Activated CD8-positive, alpha-beta T cell treated with anti-CD3 and anti-CD28 coated beads, Interleukin-2, amount 10 ng/mL, durations not matched to agents 7 days and 5 days (primary cell): ENCODE measurements around the gene USP3. TPM values are rescaled to one million over a fixed set of nuclear protein-coding genes. Genes with fewer than 3 reads are reported as not detected.
A peak's percentile ranks its signal among the peaks of the same experiment; 100 is the strongest.

Experiments
- ATAC-seq: fragments of 150-1000 bp; cut with Tn5 transposase; one replicate; pipeline ENCODE4 v1.10.0; 2021; ENCODE audit warnings: moderate library complexity
- CTCF ChIA-PET: fragments of 350-600 bp; sonication (Branson Sonifier 250); formaldehyde crosslinking; loops from one replicate; lab custom pipeline; 2021; ENCODE audit warnings: antibody characterized with exemption; lab: Charles Lee
- POLR2A ChIA-PET: fragments of 350-600 bp; sonication (Branson Sonifier 250); formaldehyde crosslinking; loops from one replicate; lab custom pipeline; 2021; ENCODE audit warnings: antibody characterized with exemption; lab: Charles Lee
- DNase-seq: peaks from one replicate; pipeline ENCODE4 v3.0.0-alpha.2; 2020
- H3K27ac Mint-ChIP-seq: one replicate; pipeline ENCODE4 v1.8.0; 2021; ENCODE audit warnings: mild to moderate bottlenecking, mixed read lengths
- H3K27me3 Mint-ChIP-seq: one replicate; pipeline ENCODE4 v1.8.0; 2021; ENCODE audit warnings: low read depth, mixed read lengths
- H3K36me3 Mint-ChIP-seq: one replicate; pipeline ENCODE4 v1.8.0; 2021; ENCODE audit warnings: low read depth, mixed read lengths
- H3K4me1 Mint-ChIP-seq: one replicate; pipeline ENCODE4 v1.8.0; 2021; ENCODE audit warnings: low read depth, mixed read lengths
- H3K4me3 Mint-ChIP-seq: one replicate; pipeline ENCODE4 v1.8.0; 2021; ENCODE audit warnings: mild to moderate bottlenecking, mixed read lengths
- H3K9me3 Mint-ChIP-seq: one replicate; pipeline ENCODE4 v1.8.0; 2022; ENCODE audit warnings: mixed read lengths; ENCODE audit not compliant: insufficient read depth
- total RNA-seq, 2 experiments: library from RNA; stranded (reverse); gene quantifications; one replicate each; pipeline ENCODE4 v1.2.3, GENCODE V29; 2021

The USP3 gene
- total RNA-seq, 2 experiments from 2014 or later = 48.3 to 49.1 TPM

- H3K27ac Mint-ChIP-seq = no peak overlapping the region
- DNase-seq (no peak), ATAC-seq (no peak)
- no peaks in the 10 kb centered on the region for H3K9me3 Mint-ChIP-seq
- CTCF ChIA-PET = interaction anchor here (0.5 kb wide), 1 partner anchor 461 kb away, joined by 3 read pairs; no protein-coding TSS in a partner anchor
- H3K27me3 Mint-ChIP-seq = no peaks in the 10 kb centered on the region
- H3K4me3 Mint-ChIP-seq = no peak overlapping the region
- no peaks in the 10 kb centered on the region for H3K4me1 Mint-ChIP-seq
- H3K36me3 Mint-ChIP-seq = peaks cover 40% of the 10 kb centered on the region
- POLR2A ChIA-PET = no interaction called here
These were observed 70.9 kb downstream of the USP3 start for GRCh38 chr15:63575312-63575711.

- Mint-ChIP-seq H3K9me3 (no peaks in the 10 kb centered on the region), H3K4me1 (no peaks in the 10 kb centered on the region), H3K36me3 (peaks cover 40% of the 10 kb centered on the region), H3K4me3 (no peak overlapping the region), H3K27me3 (no peaks in the 10 kb centered on the region), H3K27ac (no peak overlapping the region)
- ChIA-PET POLR2A (interaction anchor here (0.9 kb wide), 1 partner anchor 22 kb away, joined by 3 read pairs; no protein-coding TSS in a partner anchor), CTCF (interaction anchor here (0.7 kb wide), 1 partner anchor 33 kb away, joined by 3 read pairs; no protein-coding TSS in a partner anchor)
- ATAC-seq = no peak
- DNase-seq = no peak
These were observed 72.0 kb downstream of the USP3 start for GRCh38 chr15:63576441-63576840.

GRCh38 chr15:63582179-63582578 lies 77.8 kb downstream of the USP3 start:
- no peak overlapping the region for H3K4me3 Mint-ChIP-seq

GRCh38 chr15:63582718-63583426 lies 78.5 kb downstream of the USP3 start:
- ChIA-PET POLR2A (interaction anchor here (0.6 kb wide), 1 partner anchor 193 kb away, joined by 3 read pairs; no protein-coding TSS in a partner anchor), CTCF (interaction anchor here (1.0 kb wide), 2 partner anchors 12 to 95 kb away, joined by 3 read pairs; no protein-coding TSS in a partner anchor)
- DNase-seq (no peak), ATAC-seq (no peak)
- H3K4me3 Mint-ChIP-seq = no peak overlapping the region
- peaks cover 49% of the 10 kb centered on the region for H3K36me3 Mint-ChIP-seq
- H3K4me1 Mint-ChIP-seq = no peaks in the 10 kb centered on the region
- H3K27me3 Mint-ChIP-seq = no peaks in the 10 kb centered on the region
- peaks cover 8% of the 10 kb centered on the region for H3K9me3 Mint-ChIP-seq
- peak overlapping the region; percentile 2 for H3K27ac Mint-ChIP-seq

More at GRCh38 chr15:63582179-63582578, 77.8 kb downstream of the USP3 start:
- no peak overlapping the region for H3K27ac Mint-ChIP-seq
- H3K27me3 Mint-ChIP-seq = no peaks in the 10 kb centered on the region
- CTCF ChIA-PET = interaction anchor here (1.0 kb wide), 1 partner anchor 11 kb away, joined by 3 read pairs; no protein-coding TSS in a partner anchor
- no peak for DNase-seq
- no peak for ATAC-seq
- H3K9me3 Mint-ChIP-seq = peaks cover 8% of the 10 kb centered on the region
- POLR2A ChIA-PET = no interaction called here
- no peaks in the 10 kb centered on the region for H3K4me1 Mint-ChIP-seq
- H3K36me3 Mint-ChIP-seq = peaks cover 49% of the 10 kb centered on the region

- H3K27me3 Mint-ChIP-seq = no peaks in the 10 kb centered on the region
- H3K27ac Mint-ChIP-seq = no peak overlapping the region
- ChIA-PET POLR2A (no interaction called here), CTCF (interaction anchor here (1.5 kb wide), 1 partner anchor 9 kb away, joined by 7 read pairs; no protein-coding TSS in a partner anchor)
- peaks cover 8% of the 10 kb centered on the region for H3K9me3 Mint-ChIP-seq
- H3K4me1 Mint-ChIP-seq = peaks cover 8% of the 10 kb centered on the region
- DNase-seq (no peak), ATAC-seq (no peak)
- H3K36me3 Mint-ChIP-seq = peaks cover 71% of the 10 kb centered on the region
- H3K4me3 Mint-ChIP-seq = no peak overlapping the region
These were observed 82.4 kb downstream of the USP3 start for GRCh38 chr15:63586790-63587189.

- DNase-seq = no peak
- Mint-ChIP-seq H3K4me1 (peaks cover 14% of the 10 kb centered on the region), H3K27me3 (no peaks in the 10 kb centered on the region), H3K36me3 (peaks cover 74% of the 10 kb centered on the region), H3K9me3 (peaks cover 8% of the 10 kb centered on the region), H3K4me3 (no peak overlapping the region), H3K27ac (no peak overlapping the region)
- ChIA-PET POLR2A (no interaction called here), CTCF (no interaction called here)
- ATAC-seq = no peak
These were observed 83.1 kb downstream of the USP3 start for GRCh38 chr15:63587527-63587926.

- H3K4me3 Mint-ChIP-seq = no peak overlapping the region
- CTCF ChIA-PET = interaction anchor here (0.7 to 2.0 kb wide), 3 partner anchors 10 to 122 kb away, joined by 3 to 10 read pairs (median 4); no protein-coding TSS in a partner anchor
- POLR2A ChIA-PET = no interaction called here
- no peak overlapping the region for H3K27ac Mint-ChIP-seq
- H3K36me3 Mint-ChIP-seq = peaks cover 75% of the 10 kb centered on the region
- peaks cover 26% of the 10 kb centered on the region for H3K4me1 Mint-ChIP-seq
- H3K27me3 Mint-ChIP-seq = no peaks in the 10 kb centered on the region
- ATAC-seq = no peak
- H3K9me3 Mint-ChIP-seq = peaks cover 8% of the 10 kb centered on the region
- no peak for DNase-seq
These were observed 84.4 kb downstream of the USP3 start for GRCh38 chr15:63588826-63589225.

- Mint-ChIP-seq H3K36me3 (peaks cover 51% of the 10 kb centered on the region), H3K27me3 (no peaks in the 10 kb centered on the region), H3K9me3 (no peaks in the 10 kb centered on the region), H3K4me3 (no peak overlapping the region), H3K27ac (no peak overlapping the region), H3K4me1 (peaks cover 59% of the 10 kb centered on the region)
- CTCF ChIA-PET = interaction anchor here (0.6 to 2.0 kb wide), 5 partner anchors 8 to 453 kb away, joined by 3 to 7 read pairs (median 3); no protein-coding TSS in a partner anchor
- no peak for DNase-seq
- POLR2A ChIA-PET = no interaction called here
- no peak for ATAC-seq
These were observed 89.6 kb downstream of the USP3 start for GRCh38 chr15:63593705-63594671.

GRCh38 chr15:63595065-63595464 lies 90.7 kb downstream of the USP3 start:
- ChIA-PET POLR2A (no interaction called here), CTCF (interaction anchor here (0.7 to 2.4 kb wide), 6 partner anchors 9 to 473 kb away, joined by 3 to 16 read pairs (median 3); no protein-coding TSS in a partner anchor)
- no peaks in the 10 kb centered on the region for H3K27me3 Mint-ChIP-seq
- peaks cover 70% of the 10 kb centered on the region for H3K4me1 Mint-ChIP-seq
- no peaks in the 10 kb centered on the region for H3K9me3 Mint-ChIP-seq
- H3K27ac Mint-ChIP-seq = no peak overlapping the region
- DNase-seq = no peak
- no peak for ATAC-seq
- peaks cover 40% of the 10 kb centered on the region for H3K36me3 Mint-ChIP-seq
- H3K4me3 Mint-ChIP-seq = no peak overlapping the region

GRCh38 chr15:63595688-63596087 lies 91.3 kb downstream of the USP3 start:
- H3K36me3 Mint-ChIP-seq = peaks cover 36% of the 10 kb centered on the region
- no peak overlapping the region for H3K27ac Mint-ChIP-seq
- no peak for DNase-seq
- no peak for ATAC-seq
- H3K4me1 Mint-ChIP-seq = peaks cover 72% of the 10 kb centered on the region
- H3K4me3 Mint-ChIP-seq = no peak overlapping the region
- POLR2A ChIA-PET = no interaction called here
- H3K9me3 Mint-ChIP-seq = no peaks in the 10 kb centered on the region
- no peaks in the 10 kb centered on the region for H3K27me3 Mint-ChIP-seq
- CTCF ChIA-PET = interaction anchor here (1.0 to 2.4 kb wide), 7 partner anchors 10 to 472 kb away, joined by 3 to 16 read pairs (median 4); partner anchors contain the start of genes DAPK2 and USP3

GRCh38 chr15:63596676-63597037 lies 92.3 kb downstream of the USP3 start:
- no peaks in the 10 kb centered on the region for H3K9me3 Mint-ChIP-seq
- POLR2A ChIA-PET = interaction anchor here (1.1 to 1.4 kb wide), 2 partner anchors 13 to 91 kb away, joined by 4 to 5 read pairs; no protein-coding TSS in a partner anchor
- H3K36me3 Mint-ChIP-seq = peaks cover 29% of the 10 kb centered on the region
- peak overlapping the region; percentile 3 for H3K27ac Mint-ChIP-seq
- H3K27me3 Mint-ChIP-seq = no peaks in the 10 kb centered on the region
- CTCF ChIA-PET = interaction anchor here (0.7 to 2.4 kb wide), 6 partner anchors 13 to 450 kb away, joined by 3 to 16 read pairs (median 4); partner anchors contain the start of genes DAPK2 and USP3
- no peak overlapping the region for H3K4me3 Mint-ChIP-seq
- H3K4me1 Mint-ChIP-seq = peaks cover 68% of the 10 kb centered on the region
- DNase-seq (no peak), ATAC-seq (no peak)
